HG02623 (cell line): ENCODE measurements around the gene SULF2.

Experiments
- ATAC-seq: cut with Tn5 transposase; IDR thresholded peaks from one replicate; pipeline ENCODE4 v1.9.1; 2021; ENCODE audit warnings: moderate library complexity; ENCODE audit not compliant: unreplicated experiment

SULF2 gene

DNA sequence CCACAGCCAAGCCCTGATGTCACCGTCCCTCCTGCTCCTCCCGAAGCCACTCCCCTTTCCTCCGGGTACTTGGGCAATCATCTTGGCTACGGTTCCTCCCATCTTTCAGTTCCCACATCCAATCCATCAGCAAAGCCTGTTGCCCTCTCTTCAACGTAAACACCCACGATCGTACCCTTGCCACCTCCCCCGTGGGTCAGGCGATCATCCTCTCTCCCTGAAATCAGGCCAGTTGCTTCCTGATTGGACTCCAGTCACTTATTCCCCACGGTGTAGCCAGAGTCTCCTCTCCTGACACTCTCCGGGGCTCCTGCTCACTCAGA, 44.5 kb downstream of the SULF2 start:
- ATAC-seq, result no peak

DNA sequence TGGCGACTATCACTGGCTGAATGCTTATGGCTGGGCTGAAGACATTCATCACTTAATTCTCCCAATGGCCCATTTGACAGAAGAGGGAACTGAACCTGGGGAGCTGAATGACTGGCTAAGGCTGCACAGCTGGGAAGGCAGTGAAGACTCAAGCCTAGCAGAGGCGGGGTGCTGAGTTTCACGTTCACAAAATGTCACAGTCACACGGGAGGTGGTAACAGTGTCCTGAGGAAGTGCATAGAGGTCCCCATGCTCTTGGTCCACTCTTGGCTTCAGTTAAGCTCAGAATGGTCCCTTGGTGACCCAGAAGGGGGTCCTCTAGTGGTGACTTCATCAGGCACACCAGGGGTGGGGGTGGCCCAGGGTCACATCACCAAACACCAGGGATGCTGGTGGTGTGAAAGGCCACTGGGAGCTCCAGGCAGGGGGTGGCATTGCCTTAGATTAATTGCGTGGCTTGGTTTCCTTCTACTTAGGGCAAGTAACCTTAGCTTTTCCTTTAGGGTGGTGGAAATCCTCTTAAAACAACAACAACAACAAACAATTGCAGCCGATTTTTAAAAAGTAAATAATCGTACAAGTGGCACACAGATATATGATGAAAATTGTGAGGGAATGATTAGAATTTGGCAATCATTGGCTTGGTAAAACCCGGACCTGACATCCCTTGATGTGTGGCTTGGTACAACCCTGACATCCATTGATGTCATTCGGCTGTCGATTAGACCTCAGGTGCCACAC, 45.0 kb downstream of the SULF2 start:
- ATAC-seq, result no peak

DNA sequence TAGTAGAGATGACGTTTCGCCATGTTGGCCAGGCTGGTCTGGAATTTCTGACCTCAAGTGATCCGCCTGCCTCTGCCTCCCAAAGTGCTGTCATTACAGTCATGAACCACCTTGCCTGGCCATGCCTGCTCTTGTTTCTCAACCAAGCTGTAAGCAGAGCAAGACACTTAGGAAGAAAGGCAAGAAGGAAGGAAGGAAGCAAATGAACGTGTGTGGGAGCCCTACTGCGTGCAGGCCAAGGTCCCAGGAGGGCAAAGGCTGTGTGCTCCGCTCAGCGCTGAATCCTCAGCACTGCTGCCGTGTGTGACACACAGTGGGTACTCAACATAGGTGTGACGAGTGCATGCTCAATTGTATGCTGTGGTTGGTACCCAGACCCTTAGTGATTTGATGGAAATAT, 47.4 kb downstream of the SULF2 start:
- no peak for ATAC-seq

DNA sequence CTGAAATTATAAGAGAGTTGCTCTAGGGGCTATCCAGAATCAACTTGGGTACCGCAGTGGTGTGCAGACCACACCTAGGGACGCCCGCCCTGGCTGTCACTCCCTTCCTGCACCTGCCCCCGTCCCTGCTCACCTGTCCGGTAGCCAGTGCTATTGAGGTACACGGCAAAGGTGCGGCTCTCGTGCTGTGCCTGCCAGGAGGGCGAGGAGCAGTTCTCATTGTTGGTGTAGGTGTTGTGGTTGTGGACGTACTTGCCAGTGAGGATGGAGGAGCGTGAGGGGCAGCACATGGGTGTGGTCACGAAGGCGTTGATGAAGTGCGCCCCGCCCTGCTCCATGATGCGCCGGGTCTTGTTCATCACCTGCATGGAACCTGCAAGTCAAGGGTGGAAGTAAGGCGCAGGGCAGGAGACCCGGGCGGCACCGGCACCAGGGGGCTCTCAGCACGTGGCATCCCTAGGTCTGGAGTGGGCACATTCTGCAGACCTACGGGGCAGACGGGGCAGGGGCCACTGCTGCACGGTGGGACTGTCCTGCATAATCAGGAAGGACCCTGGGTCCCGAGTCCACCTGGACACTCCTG, 48.6 kb downstream of the SULF2 start:
- ATAC-seq, result no peak

DNA sequence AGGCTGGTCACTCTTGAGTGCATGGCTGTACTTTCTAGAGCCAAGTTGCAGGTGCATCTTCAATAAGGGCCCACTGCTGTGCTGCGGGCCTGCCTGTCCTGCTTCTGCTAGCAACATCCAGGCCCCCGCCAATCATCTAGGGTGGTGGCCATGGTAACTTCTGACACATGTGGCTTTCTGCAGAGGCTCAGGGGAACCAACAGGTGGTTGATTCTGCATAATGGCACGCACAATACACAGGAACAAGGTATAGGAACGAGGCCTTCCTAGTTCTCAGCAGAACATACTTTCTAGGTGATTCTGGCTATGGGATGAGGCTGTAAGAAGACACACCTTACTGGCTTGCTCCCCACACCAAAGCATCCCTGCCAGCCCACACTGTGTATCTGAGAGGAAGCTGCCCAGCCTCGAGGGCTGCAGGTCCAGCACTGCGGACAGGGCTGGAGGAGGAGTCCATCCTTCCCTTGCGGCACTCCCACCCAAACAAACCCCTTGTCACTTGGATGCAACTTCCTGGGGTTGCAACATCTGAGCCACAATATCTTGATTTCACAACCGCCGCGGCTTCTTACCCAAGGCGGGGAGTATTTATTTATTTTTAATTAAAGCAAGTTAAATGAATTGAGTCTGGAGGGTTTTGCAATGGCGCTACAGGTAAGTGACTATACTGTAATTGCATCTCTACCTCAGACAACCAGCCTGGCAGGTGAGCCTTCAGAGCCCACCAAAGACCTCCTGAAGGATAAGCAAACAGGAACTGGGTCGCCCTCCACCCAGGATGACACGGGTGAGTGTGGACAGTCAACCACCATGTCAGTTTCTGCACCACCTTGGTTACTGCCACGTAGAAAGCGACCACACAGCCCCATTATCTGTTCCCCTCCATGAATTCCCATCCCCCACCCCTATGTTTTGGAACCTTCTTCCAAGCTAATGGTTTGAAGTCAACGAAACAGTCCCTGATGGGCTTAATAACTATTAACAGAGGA, 49.6 kb downstream of the SULF2 start:
- ATAC-seq, result no peak

DNA sequence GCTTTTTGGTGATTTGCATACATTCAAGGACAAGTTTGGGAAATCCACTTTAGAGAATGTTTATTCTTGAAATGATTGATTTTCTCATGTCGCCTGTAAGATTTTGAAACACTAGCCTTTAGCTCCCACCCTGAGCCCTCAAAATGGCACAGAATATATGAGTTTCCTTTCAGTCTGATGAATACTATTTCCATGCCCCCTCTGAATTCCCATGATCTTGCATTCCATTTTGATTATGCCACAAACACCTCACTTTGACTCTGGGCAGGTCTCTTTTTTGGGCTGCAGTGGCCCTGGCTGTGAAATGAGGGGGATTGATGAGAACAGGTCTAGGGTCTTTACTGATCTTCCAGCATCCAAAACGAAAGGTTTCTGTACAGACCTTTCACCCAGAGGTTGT, 50.4 kb downstream of the SULF2 start:
- no peak for ATAC-seq

DNA sequence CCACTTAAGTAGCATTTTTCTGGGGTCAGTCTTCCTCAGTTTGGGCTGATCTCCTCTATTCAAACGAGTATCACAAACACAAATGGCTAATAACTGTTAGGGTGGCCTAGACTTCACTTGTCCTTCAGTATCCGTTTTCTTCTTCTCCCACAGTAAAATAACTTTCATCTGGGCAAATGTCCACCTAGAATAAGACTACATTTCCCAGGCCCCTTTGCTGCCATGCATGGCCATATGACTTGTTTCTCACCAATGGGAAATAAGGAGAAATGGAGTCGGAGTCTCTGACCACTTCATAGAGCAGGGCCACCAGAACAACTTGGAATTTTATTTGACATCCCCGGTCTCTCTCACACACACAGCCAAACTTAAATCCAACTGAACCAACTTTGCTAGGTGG, 51.4 kb downstream of the SULF2 start:
- ATAC-seq, result no peak

DNA sequence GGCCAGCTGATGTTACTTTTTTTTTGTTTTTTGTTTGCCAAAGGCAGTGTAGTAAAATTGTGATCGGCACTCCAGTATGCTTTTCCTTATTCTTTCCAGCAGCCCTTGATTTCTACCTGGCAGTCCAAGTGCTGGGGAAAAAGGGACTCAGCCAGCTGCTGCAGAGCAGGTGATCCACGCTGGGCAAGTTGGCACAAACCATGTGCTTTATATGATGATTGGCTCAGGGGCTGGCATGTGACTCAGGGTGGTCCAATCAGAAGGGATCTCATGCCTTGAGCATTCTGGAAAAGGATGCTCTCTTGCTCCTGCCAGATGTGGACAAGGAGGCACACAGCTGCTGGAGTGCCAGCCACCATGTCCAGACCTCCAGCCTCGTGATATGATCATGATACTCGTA, 54.5 kb downstream of the SULF2 start:
- no peak for ATAC-seq

DNA sequence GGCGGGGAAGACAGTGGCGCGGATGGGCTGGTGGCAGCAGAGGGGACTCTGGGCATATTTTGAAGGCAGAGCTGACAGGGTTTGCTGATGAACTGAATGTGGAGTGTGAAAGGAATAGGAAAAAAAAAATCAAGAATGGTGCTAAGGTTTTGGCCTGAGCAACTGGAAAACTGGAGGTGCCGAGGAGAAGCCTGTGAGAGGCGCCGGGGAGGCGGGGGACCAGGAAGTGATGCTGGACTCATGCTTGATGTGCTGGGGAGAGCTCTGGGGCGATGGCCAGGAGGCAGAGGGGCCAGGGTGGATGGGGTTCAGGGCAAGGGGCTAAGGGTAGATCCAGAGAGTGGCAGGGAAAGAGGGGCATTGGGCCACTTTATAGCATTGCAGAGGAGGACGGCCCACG, 55.8 kb downstream of the SULF2 start:
- no peak for ATAC-seq

DNA sequence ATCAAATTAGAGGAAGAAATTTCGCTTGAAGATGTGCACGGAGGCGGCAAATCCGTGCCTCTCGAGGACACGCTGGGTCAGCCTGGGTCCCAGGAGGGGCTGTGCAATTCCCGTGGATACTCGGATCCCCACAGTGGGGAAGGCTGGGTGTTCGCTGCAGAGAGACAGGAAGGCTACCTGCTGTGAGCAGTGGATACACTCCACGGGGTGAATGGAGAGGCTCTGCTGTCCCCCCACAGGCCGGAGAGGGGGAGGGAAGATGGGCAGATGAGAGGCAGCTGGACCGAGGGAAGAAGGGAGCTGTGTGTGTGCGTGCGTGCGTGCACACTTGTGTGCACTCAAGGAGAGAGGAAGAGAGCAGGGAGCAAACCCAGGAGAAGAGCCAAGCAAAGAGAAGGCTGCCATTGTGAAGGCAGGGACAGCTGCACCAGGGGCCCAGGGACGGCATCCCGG, 57.3 kb downstream of the SULF2 start:
- ATAC-seq, result no peak

DNA sequence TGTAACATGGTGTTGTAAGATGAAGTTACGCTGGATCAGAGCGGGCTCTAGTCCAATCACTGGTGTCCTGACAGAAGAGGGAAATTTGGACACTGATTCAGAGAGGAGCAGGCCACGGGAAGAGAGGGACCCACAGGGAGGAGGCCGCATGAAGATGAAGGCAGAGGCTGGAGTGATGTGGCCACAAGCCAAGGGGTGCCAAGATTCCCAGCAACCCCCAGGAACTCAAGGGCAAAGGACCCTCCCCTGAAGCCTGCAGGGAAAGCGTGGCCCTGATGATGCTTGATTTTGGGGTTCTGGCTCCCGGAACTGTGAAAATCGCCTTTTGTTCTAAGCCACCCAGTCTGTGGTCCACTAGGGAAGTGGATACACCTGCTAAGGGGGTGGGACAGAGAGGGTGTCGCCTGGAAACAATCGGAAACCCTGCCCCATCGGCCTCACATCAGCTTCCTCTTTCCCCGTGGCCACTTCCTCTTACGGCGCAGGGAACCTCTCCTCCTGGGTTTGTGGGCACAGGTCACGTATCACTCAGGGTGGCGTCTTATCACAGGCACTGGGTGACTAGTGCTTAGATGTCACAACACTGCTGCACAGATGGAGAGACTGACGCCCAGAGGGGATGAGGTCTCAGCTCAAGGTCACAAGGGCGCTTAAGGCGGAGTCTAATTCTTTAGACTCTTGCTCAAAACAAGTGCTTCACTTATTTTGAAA, 58.0 kb downstream of the SULF2 start:
- peak; percentile 68 for ATAC-seq

DNA sequence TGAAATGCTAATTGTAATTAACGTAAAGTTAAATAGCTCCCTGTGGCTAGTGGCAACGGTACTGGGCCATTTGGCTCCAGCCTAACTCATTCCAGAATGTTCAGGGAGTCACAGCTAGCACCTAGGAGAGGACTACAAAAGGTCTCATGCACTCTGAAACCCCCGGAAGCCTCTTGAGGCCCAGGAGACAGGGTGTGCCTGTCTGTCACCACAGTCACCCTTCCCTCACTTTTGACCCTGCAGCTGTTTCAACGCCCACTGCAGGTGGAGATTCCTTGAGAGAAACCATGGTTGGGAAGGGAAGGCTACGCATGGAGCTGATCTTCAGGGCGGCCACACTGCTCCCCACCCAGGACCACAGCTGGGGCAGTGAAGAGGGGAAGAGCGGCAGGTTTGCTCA, 58.6 kb downstream of the SULF2 start:
- ATAC-seq, result no peak

DNA sequence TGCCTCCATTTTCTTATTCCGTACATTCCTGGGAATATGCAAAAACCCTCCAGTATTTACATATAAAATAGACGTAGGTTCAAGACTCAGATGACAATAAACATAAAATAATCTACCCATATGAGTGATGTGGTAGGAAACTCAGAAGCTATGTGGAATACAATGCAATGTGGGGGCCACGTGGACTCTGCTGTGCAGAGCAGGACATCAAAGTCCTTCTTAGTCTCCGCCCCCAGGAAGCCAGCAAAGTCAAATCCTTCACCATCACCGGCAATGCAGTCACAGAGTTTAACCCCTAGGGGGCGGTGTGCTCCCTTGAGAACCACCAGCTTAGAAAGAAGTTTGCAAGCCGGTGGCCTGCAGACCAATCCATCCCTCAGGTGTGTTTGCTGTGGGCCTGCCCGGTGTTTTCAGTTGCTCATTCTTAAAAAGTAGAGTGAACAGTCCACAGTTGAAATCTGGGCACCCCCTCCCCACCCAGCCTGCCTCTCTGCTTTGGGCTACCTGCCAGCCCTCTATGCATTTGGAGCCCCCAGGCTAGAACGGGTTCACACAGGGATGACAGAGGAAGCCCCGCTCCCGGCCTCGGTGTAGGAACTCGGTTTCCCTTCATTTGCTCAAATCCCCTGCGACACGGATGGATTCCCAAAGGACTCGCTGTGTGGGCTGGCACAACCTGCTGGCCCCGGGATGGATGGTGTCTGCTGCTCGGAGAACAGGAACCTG, 59.9 kb downstream of the SULF2 start:
- ATAC-seq, result no peak

DNA sequence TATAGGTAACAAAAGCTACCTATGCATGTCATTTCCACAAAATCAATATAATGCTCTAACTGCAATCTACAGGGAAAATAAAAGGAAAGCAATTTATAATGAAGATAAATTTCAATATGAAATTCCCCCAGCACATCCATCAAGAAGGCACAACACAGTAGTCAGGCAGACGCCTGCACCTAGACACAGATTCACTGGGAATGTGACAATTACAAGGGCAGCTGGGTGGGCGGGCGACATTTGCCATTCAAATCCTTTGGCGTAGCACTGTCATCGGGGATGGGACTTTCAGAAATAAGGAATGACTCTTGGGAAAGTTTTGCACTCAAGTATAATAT, 60.4 kb downstream of the SULF2 start:
- no peak for ATAC-seq

DNA sequence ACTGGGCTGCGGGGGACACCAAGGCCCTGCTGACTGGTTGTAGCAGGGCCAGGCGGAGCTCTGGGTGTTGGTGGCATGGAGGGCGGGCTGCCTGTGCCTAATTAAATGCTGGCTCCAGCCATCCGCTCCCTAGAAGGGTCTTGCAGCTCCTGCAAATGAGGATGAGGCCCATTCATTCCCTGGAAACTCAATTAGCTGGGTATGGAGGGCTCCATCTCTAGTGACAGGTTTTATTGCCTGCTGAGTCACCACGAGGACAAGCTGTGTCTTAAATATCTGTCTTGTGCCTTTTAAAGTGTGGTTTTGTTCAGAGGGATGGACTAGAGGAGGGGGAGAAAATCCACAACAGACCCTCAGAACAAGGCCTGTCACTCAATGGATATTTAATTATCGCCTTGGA, 60.9 kb downstream of the SULF2 start:
- no peak for ATAC-seq

DNA sequence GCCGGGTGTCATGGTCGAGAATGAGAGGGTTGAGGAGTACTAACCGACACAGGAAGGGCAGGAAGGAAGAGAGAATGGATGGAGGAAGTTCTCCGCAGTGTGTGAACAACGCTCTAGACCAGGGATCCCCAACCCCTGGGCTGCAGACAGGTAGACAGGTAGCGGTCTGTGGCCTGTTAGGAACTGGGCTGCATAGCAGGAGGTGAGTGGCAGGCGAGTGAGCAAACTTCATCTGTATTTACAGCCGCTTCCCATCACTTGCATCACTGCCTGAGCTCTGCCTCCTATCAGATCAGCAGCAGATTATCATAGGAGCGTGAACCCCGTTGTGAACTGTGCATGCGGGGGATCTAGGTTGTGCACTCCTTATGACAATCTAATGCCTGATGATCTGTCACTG, 62.0 kb downstream of the SULF2 start:
- no peak for ATAC-seq

DNA sequence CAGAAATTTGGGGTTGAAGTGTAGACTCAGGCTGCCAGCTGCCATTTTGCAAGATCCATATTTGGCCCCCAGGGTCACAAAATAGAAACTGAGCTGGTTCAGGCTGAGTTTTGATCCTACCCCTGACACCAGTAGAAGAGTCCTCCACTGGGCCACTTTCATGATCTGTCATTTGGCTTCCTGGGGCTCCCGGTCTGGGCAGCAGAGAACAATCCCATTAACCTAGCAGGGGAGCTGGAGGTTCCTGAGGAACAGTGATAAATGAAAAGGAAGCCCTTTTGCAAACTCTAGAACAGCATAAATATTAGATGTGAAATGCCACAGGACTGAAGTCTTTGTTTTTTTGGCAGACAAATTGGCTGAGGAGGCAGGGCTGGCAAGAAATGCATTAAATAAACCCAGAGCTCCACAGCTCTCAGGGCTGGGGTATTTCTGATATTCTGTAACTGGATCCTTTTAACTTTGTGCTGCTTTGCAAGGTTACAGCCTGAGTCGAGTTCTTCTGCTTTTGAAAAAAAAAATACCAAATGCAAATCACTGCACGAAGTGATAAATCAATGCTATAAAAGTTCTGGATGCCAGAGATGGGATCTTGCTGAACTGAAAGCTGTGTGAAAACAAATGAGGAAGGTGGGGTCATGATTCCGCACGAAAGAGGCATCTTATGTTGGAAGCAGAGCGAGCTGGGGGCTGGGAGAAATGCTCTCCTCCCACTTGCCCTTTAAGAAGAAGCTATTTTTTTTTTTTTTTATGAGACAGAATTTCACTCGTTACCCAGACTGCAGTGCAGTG, 64.4 kb downstream of the SULF2 start:
- no peak for ATAC-seq

DNA sequence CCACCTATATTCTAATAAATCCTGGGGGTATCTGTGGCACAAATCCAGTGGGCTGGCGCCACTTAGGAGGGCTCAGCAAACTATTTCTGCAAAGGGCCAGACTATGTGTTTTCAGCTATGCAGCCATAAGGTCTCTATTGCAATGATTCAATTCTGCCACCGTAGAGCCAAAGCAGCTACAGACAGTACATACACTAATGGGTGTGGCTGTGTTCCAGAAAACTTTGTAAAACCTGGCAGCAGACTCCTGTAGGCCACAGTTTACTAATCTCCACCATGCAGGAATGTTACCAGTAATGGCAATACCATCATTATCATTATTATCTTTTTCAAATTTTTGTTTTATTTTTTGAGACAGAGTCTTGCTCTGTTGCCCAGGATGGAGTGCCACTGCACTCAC, 65.7 kb downstream of the SULF2 start:
- no peak for ATAC-seq

DNA sequence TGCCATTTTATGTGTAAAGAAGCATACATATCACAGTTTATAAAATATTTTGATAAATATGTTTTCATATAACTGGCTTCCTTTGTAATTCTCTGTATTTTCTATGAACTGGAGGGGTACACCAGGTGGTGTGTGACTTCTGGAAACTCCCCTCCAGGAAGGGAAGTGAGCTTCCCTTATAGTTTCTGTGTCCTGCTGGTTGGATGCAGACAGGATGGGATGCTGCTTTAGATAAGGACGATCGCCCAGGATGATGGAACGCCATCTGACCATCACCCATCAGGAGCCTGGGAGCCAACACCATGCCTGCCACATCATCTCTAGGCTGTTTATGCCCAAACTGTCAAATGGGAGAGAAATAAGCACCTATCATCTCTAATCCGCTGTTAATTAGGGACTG, 66.1 kb downstream of the SULF2 start:
- ATAC-seq, result no peak

DNA sequence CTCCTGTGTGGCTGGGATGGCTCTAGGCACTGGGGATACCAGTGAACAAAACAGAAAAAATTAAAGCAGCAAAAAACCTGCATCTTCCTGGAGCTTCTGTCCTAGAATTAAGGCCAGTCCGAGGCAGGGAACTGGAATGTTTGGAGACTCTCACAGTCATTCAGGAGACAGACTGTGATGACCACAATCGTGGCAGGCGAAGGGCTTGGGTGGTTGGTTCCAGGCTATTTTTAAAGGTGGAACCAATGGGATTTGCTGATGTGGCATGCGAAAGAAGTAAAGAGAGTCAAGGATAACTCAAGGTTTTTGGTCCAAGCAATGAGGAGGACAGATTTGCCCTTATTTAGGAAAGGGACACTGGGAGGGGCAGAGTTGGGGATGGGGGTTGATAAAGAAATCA, 66.9 kb downstream of the SULF2 start:
- no peak for ATAC-seq
